Astrocyte (in vitro differentiated cells and primary cell): ENCODE data around the gene FMNL1. TPM values are rescaled to one million over a fixed set of nuclear protein-coding genes. Genes with fewer than 3 reads are reported as not detected.
"Not testable (repeated sequence)": the region's sequence is repeated elsewhere in the genome, so short reads cannot be mapped to it uniquely, and the experiment has no call there.

Source experiments
- DNase-seq: peaks from one replicate; pipeline ENCODE4 v3.0.0-alpha.2; 2010; ENCODE audit warnings: low read depth
- FAIRE-seq: peaks from 2 replicates; lab custom pipeline; 2011; peaks lifted over from hg19 to GRCh38; lab: Jason Lieb, UNC
- H2AFZ ChIP-seq: 2 replicates; pipeline ENCODE4 v1.6.0; 2012; ENCODE audit warnings: low read depth, low read length, inconsistent platforms
- H3K27ac ChIP-seq: 2 replicates; pipeline ENCODE4 v1.5.1; 2011; ENCODE audit warnings: low read depth, low read length, inconsistent platforms
- H3K27me3 ChIP-seq: 2 replicates; pipeline ENCODE4 v1.6.0; 2011; ENCODE audit warnings: low read length, inconsistent platforms; ENCODE audit not compliant: insufficient read depth
- H3K36me3 ChIP-seq: 2 replicates; pipeline ENCODE4 v1.5.1; 2011; ENCODE audit warnings: low read length, inconsistent platforms; ENCODE audit not compliant: insufficient read depth
- H3K4me1 ChIP-seq: 2 replicates; pipeline ENCODE4 v1.5.1; 2011; ENCODE audit warnings: low read length, inconsistent platforms; ENCODE audit not compliant: insufficient read depth
- H3K4me2 ChIP-seq: 2 replicates; pipeline ENCODE4 v1.6.0; 2012; ENCODE audit warnings: low read length, inconsistent platforms
- H3K4me3 ChIP-seq: 2 replicates; pipeline ENCODE4 v1.5.1; 2011; ENCODE audit warnings: low read depth, mild to moderate bottlenecking, low read length, inconsistent platforms; ENCODE audit not compliant: insufficient read depth
- H3K79me2 ChIP-seq: 2 replicates; pipeline ENCODE4 v1.6.0; 2012; ENCODE audit warnings: mild to moderate bottlenecking, low read length, inconsistent platforms; ENCODE audit not compliant: insufficient read depth
- H3K9ac ChIP-seq: 2 replicates; pipeline ENCODE4 v1.6.0; 2012; ENCODE audit warnings: mild to moderate bottlenecking, low read length, inconsistent platforms
- H3K9me3 ChIP-seq: 2 replicates; pipeline ENCODE4 v1.5.1; 2012; ENCODE audit warnings: low read depth, mild to moderate bottlenecking, low read length, inconsistent platforms; ENCODE audit not compliant: insufficient read depth
- H4K20me1 ChIP-seq: 2 replicates; pipeline ENCODE4 v1.6.0; 2012; ENCODE audit warnings: low read length, inconsistent platforms; ENCODE audit not compliant: insufficient read depth
- H3K27ac Mint-ChIP-seq: one replicate; pipeline ENCODE4 v1.8.0; 2021; ENCODE audit warnings: mild to moderate bottlenecking, mixed read lengths; ENCODE audit not compliant: unreplicated experiment
- H3K27me3 Mint-ChIP-seq: one replicate; pipeline ENCODE4 v1.8.0; 2021; ENCODE audit warnings: low read depth, mixed read lengths; ENCODE audit not compliant: unreplicated experiment
- H3K36me3 Mint-ChIP-seq: one replicate; pipeline ENCODE4 v1.8.0; 2021; ENCODE audit warnings: low read depth, mixed read lengths; ENCODE audit not compliant: unreplicated experiment
- H3K4me1 Mint-ChIP-seq: one replicate; pipeline ENCODE4 v1.8.0; 2021; ENCODE audit warnings: low read depth, mixed read lengths; ENCODE audit not compliant: unreplicated experiment
- H3K4me3 Mint-ChIP-seq: one replicate; pipeline ENCODE4 v1.8.0; 2021; ENCODE audit warnings: mild to moderate bottlenecking, moderate library complexity, mixed read lengths; ENCODE audit not compliant: unreplicated experiment
- H3K9me3 Mint-ChIP-seq: one replicate; pipeline ENCODE4 v1.8.0; 2021; ENCODE audit warnings: mild to moderate bottlenecking, mixed read lengths; ENCODE audit not compliant: unreplicated experiment
- CTCF ChIP-seq: IDR thresholded peaks from 2 replicates; pipeline ENCODE4 v1.5.1; 2011; ENCODE audit warnings: low read depth, mild to moderate bottlenecking, inconsistent platforms, low read length, moderate library complexity; ENCODE audit not compliant: insufficient read depth
- EZH2 ChIP-seq: IDR thresholded peaks from 2 replicates; pipeline ENCODE4 v1.6.1; 2012; ENCODE audit warnings: mild to moderate bottlenecking, low read length, inconsistent platforms; ENCODE audit not compliant: insufficient read depth
- total RNA-seq: library from RNA; stranded (reverse); gene quantifications from 2 replicates; pipeline ENCODE4 v1.2.1, GENCODE V29; 2021

FMNL1 gene
- total RNA-seq, 1 donor from 2014 or later: 4.0 TPM

GRCh38 chr17:45248132-45248957 lies 26.7 kb downstream of the FMNL1 start:
- Mint-ChIP-seq H3K4me3 (peak overlapping the region; percentile 81), H3K9me3 (no peaks in the 10 kb centered on the region), H3K27ac (no peak overlapping the region), H3K36me3 (peaks cover 3% of the 10 kb centered on the region), H3K4me1 (peaks cover 3% of the 10 kb centered on the region), H3K27me3 (peaks cover 11% of the 10 kb centered on the region)
- Histone ChIP-seq H3K79me2 (no peaks in the 10 kb centered on the region), H3K36me3 (no peaks in the 10 kb centered on the region), H3K9ac (peak overlapping the region; percentile 60), H3K27ac (no peak overlapping the region), H3K4me2 (peak overlapping the region; percentile 88), H2AFZ (peak overlapping the region; percentile 76), H3K4me3 (peak overlapping the region; percentile 55), H3K4me1 (peaks cover 5% of the 10 kb centered on the region), H3K9me3 (no peaks in the 10 kb centered on the region), H4K20me1 (peaks cover 7% of the 10 kb centered on the region), H3K27me3 (peaks cover 2% of the 10 kb centered on the region)
- DNase-seq (no peak), FAIRE-seq (no peak)
- peak; percentile 21 for TF ChIP-seq EZH2
- no peak for TF ChIP-seq CTCF

DNA sequence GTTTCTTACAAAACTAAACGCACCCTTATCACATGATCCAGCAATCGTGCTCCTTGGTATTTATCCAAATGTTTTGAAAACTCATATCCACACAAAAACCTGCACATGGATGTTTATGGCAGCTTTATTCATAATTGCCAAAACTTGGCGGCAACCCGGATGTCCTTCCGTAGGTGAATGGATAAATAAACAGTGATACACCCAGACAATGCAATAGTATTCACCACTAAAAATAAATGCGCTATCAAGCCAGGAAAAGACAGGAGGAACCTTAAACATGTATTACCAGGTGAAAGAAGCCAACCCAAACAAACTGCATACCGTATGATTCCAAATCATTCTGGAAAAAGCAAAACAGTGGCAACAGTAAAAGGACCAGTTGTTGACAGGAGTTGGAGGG lies 30.2 kb downstream of the FMNL1 start:
- peaks cover 6% of the 10 kb centered on the region for H3K36me3 Mint-ChIP-seq
- H3K27me3 Mint-ChIP-seq: peaks cover 13% of the 10 kb centered on the region
- no peaks in the 10 kb centered on the region for H3K36me3 ChIP-seq
- no peaks in the 10 kb centered on the region for H3K9me3 Mint-ChIP-seq
- DNase-seq (no peak), FAIRE-seq (no peak)
- H4K20me1 ChIP-seq: no peaks in the 10 kb centered on the region
- H2AFZ ChIP-seq: no peak overlapping the region
- H3K27ac ChIP-seq: no peak overlapping the region
- no peak overlapping the region for H3K4me3 Mint-ChIP-seq
- no peaks in the 10 kb centered on the region for H3K27me3 ChIP-seq
- no peak overlapping the region for H3K9ac ChIP-seq
- H3K4me2 ChIP-seq: no peak overlapping the region
- TF ChIP-seq EZH2: no peak
- no peaks in the 10 kb centered on the region for H3K4me1 Mint-ChIP-seq
- no peak overlapping the region for H3K4me3 ChIP-seq
- H3K79me2 ChIP-seq: no peaks in the 10 kb centered on the region
- no peaks in the 10 kb centered on the region for H3K9me3 ChIP-seq
- no peak overlapping the region for H3K27ac Mint-ChIP-seq
- peaks cover 5% of the 10 kb centered on the region for H3K4me1 ChIP-seq

DNA sequence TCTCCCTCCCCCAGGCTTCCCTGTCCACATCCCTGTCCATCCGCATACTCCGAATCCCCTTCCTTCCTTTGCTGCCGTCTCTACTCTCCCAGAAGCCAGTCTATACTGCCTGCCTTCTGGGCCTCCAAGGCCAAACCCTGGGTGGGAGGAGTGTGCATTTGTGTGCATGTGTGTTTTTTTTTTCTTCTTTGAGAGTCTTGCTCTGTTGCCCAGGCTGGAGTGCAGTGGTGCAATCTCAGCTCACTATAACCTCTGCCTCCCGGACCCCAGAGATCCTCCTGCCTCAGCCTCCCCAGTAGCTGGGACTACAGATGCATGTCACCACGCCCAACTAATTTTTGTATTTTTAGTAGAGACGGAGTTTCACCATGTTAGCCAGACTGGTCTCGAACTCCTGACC lies 31.6 kb downstream of the FMNL1 start:
- not testable (repeated sequence) for H3K27ac Mint-ChIP-seq, H3K4me2 ChIP-seq, H3K4me3 ChIP-seq, H3K4me1 Mint-ChIP-seq, H3K9me3 Mint-ChIP-seq, H3K36me3 ChIP-seq, H4K20me1 ChIP-seq, H3K79me2 ChIP-seq, FAIRE-seq, H3K4me3 Mint-ChIP-seq, H3K27ac ChIP-seq, DNase-seq, H3K27me3 ChIP-seq, H2AFZ ChIP-seq, H3K4me1 ChIP-seq, H3K9ac ChIP-seq, H3K9me3 ChIP-seq, H3K36me3 Mint-ChIP-seq
- peaks cover 20% of the 10 kb centered on the region for H3K27me3 Mint-ChIP-seq
